ENCODE measurements around the gene RPL36. TPM values are rescaled to one million over a fixed set of nuclear protein-coding genes. Genes with fewer than 3 reads are reported as not detected.

Gene RPL36
- total and polyA plus RNA-seq, 9 of the 15 experiments (the other 6 are each of a cell fraction or from before 2014, with no cell fraction given): 350 to 3,412 (median 1,507) TPM

- TF ChIP-seq ZNF518B (CRISPR knock-in tag; IDR thresholded peaks at IDR 0.05) (no peak), SIN3B (IDR thresholded peaks at IDR 0.05; ENCODE audit: low read depth) (0 out of 2 replicates have a peak, but pooled peaks have one; percentile 22)
These were observed 10.0 kb upstream of the RPL36 start (continued) for GRCh38 chr19:5680084-5680436.

- Histone ChIP-seq H3K36me3 (ENCODE audit: control insufficient read depth, insufficient read depth, low read length) (peaks cover 17% of the 10 kb centered on the region; the same call in 2 of the 3 replicates), H3K9ac (ENCODE audit: insufficient read depth in 1 of 2, low read depth in 2 of 2, low read length in 2 of 2) (peak within 1 kb of the TSS; percentile 93 to 100), H3K9me3 (replicated peaks; ENCODE audit: control insufficient read depth, insufficient read depth, low read depth, low read length) (no peaks in the 10 kb centered on the region), H3K4me1 (replicated peaks in 1 of 2; ENCODE audit: control insufficient read depth in 2 of 2, insufficient read depth in 2 of 2, low read length in 2 of 2) (peaks cover 23 to 71% of the 10 kb centered on the region in 2 experiments), H3K4me2 (ENCODE audit: insufficient read depth, low read length) (peak within 1 kb of the TSS; percentile 99), H3K27me3 (ENCODE audit: control insufficient read depth in 2 of 2, insufficient read depth in 2 of 2, low read length in 2 of 2) (no peaks in the 10 kb centered on the region), H3K4me3 (peak within 1 kb of the TSS; percentile 94), H4K20me1 (replicated peaks; ENCODE audit: control insufficient read depth, insufficient read depth, low read length) (peaks cover 6% of the 10 kb centered on the region; the same call in 1 of the 2 replicates), H3K27ac (ENCODE audit: extremely low read depth, low read depth, low read length) (peak within 1 kb of the TSS; percentile 86), H2AFZ (ENCODE audit: low read depth, low read length) (peak within 1 kb of the TSS; percentile 100), H3K79me2 (ENCODE audit: control insufficient read depth, insufficient read depth, low read length) (peaks cover 12% of the 10 kb centered on the region), H3K9me1 (ENCODE audit: control insufficient read depth, insufficient read depth, low read length) (no peaks in the 10 kb centered on the region)
- FAIRE-seq (peak; percentile 100), ATAC-seq (peak; percentile 97), DNase-seq (ENCODE audit: extremely low read depth in 1 of 4, low spot score in 3 of 4) (peak; percentile 92 to 99 (median 92))
- POLR2A ChIA-PET: interaction anchor here (1.6 to 1.7 kb wide), 2 partner anchors 10 to 58 kb away, joined by 5 to 7 read pairs; partner anchors contain the start of genes SAFB and SAFB2
- intact Hi-C loops (cut with micrococcal nuclease) (loop anchor here (10.0 kb wide), 1 partner anchor 56 kb away; the partner anchor contains the start of genes SAFB and SAFB2), in situ Hi-C loops (cut with MboI) (no loop called here)
- CTCF ChIA-PET (ENCODE audit: low intra/inter-chr PET ratio): interaction anchor here (0.6 kb wide), 1 partner anchor 11 kb away, joined by 6 read pairs; no protein-coding TSS in a partner anchor
- BruUV-seq (replicated peaks): no TSS peak
- 2% methylated on average over 77 of the region's 94 CpGs for WGBS (ENCODE audit: insufficient coverage, low coverage, missing lambda C conversion rate)
- TF ChIP-seq CBX1 (IDR thresholded peaks at IDR 0.05; ENCODE audit: low read depth): peak; percentile 46; the same call in 1 of the 2 replicates
- TF ChIP-seq ARID4B (CRISPR knock-in tag; IDR thresholded peaks at IDR 0.05): peak; percentile 18; the same call in 1 of the 2 replicates
- TF ChIP-seq ARNT (IDR thresholded peaks at IDR 0.05): peak in 1 of 2 experiments; percentile 85; a peak in 2 of 4 replicates
- TF ChIP-seq SAFB (IDR thresholded peaks at IDR 0.05; ENCODE audit: borderline replicate concordance, low read depth, low read length): peak; percentile 88
- TF ChIP-seq ETV1 (tag; conservative IDR thresholded peaks at IDR 0.05; ENCODE audit: low read depth): peak; percentile 84
- 0 out of 4 replicates have a peak, but pooled peaks of 1 of the 2 experiments have one; percentile 64 for TF ChIP-seq KDM4B (IDR thresholded peaks at IDR 0.05; ENCODE audit: borderline replicate concordance in 2 of 2, low read depth in 1 of 2)
- peak; percentile 53 for TF ChIP-seq ETS2 (tag; IDR thresholded peaks at IDR 0.05; ENCODE audit: borderline replicate concordance, poor library complexity, severe bottlenecking)
These were observed 9.4 kb upstream of the RPL36 start, which contains the start of the genes HSD11B1L and MICOS13 for GRCh38 chr19:5680437-5681368. TSS of gene HSD11B1L (plus strand) at chr19:5681027. CDS start at chr19:5684833, 3,806 bp downstream. TSS of gene MICOS13 (minus strand) at chr19:5680516. CDS start at chr19:5680486, 30 bp downstream.

Data from K562 (cell line).